Measurements from ENCODE around the gene TNRC6C.

Gene TNRC6C

GRCh38 chr17:78141437-78142118 is 183.1 kb downstream of the TNRC6C start:
- no peak for DNase-seq

- DNase-seq: no peak
Observed at GRCh38 chr17:78142119-78142861, 183.8 kb downstream of the TNRC6C start.

- no peak for DNase-seq
Observed at GRCh38 chr17:78143214-78144146, 185.0 kb downstream of the TNRC6C start.

- peak in 1 of 6 experiments; percentile 27 for DNase-seq
Observed at GRCh38 chr17:78144147-78144719, 185.7 kb downstream of the TNRC6C start.

- DNase-seq: no peak
Observed at GRCh38 chr17:78144736-78145641, 186.5 kb downstream of the TNRC6C start.

- DNase-seq: no peak
Observed at GRCh38 chr17:78146471-78146869, 188.0 kb downstream of the TNRC6C start.

- DNase-seq: no peak
Observed at GRCh38 chr17:78146881-78147280, 188.4 kb downstream of the TNRC6C start.

GRCh38 chr17:78147315-78147998 is 189.0 kb downstream of the TNRC6C start:
- peak in 2 of 6 experiments; percentile 12 to 41 for DNase-seq

GRCh38 chr17:78148286-78149016 is 189.9 kb downstream of the TNRC6C start:
- no peak for DNase-seq

GRCh38 chr17:78151514-78152008 is 193.1 kb downstream of the TNRC6C start:
- no peak for DNase-seq

- DNase-seq: no peak
Observed at GRCh38 chr17:78154903-78155811, 196.7 kb downstream of the TNRC6C start.
